ENCODE measurements around the gene SNX32. TPM values are rescaled to one million over a fixed set of nuclear protein-coding genes. Genes with fewer than 3 reads are reported as not detected.
"Not testable (repeated sequence)": the region's sequence is repeated elsewhere in the genome, so short reads cannot be mapped to it uniquely, and the experiment has no call there.

Gene SNX32
- total and polyA plus RNA-seq, 8 donors = 0.12 to 0.75 (median 0.29) TPM; not detected in 2

- TF ChIP-seq CTCF (IDR thresholded peaks at IDR 0.05) = no peak
- ATAC-seq (no peak), DNase-seq (no peak), FAIRE-seq (no peak)
- H3K27ac ChIP-seq = no peak overlapping the region
- no peaks in the 10 kb centered on the region for H3K27me3 ChIP-seq
- 66 to 69% methylated on average over 4 of the region's 4 CpGs for WGBS, 2 donors
- H3K9me3 ChIP-seq = no peaks in the 10 kb centered on the region
- intact Hi-C loops (cut with DNase I) = no loop called here
- H3K36me3 ChIP-seq = no peaks in the 10 kb centered on the region
- H3K4me1 ChIP-seq = no peaks in the 10 kb centered on the region
- no peak overlapping the region for H3K4me3 ChIP-seq
Observed at GRCh38 chr11:65829459-65829858, 4.3 kb upstream of the SNX32 start.

GRCh38 chr11:65832231-65832630 is 1.5 kb upstream of the SNX32 start:
- H3K36me3 ChIP-seq; H3K27ac ChIP-seq; FAIRE-seq; ATAC-seq; H3K4me1 ChIP-seq; intact Hi-C loops (cut with DNase I); H3K27me3 ChIP-seq; H3K9me3 ChIP-seq; DNase-seq; H3K4me3 ChIP-seq: not testable (repeated sequence)

- Histone ChIP-seq H3K36me3 (no peaks in the 10 kb centered on the region), H3K27me3 (no peaks in the 10 kb centered on the region), H3K9me3 (no peaks in the 10 kb centered on the region), H3K27ac (no peak overlapping the region), H3K4me3 (peak overlapping the region in 3 of 4 donors; percentile 33 to 58 (median 42)), H3K4me1 (no peaks in the 10 kb centered on the region)
- FAIRE-seq (no peak), ATAC-seq (peak in 1 of 4 donors; percentile 3), DNase-seq (no peak)
- 34 to 37% methylated on average over 6 of the region's 6 CpGs for WGBS, 2 donors
- intact Hi-C loops (cut with DNase I) = no loop called here
- no peak for TF ChIP-seq CTCF (IDR thresholded peaks at IDR 0.05)
Observed at GRCh38 chr11:65834202-65834601, 439 bp downstream of the SNX32 start.

GRCh38 chr11:65842144-65842543 is 8.4 kb downstream of the SNX32 start:
- TF ChIP-seq CTCF (IDR thresholded peaks at IDR 0.05) = no peak
- intact Hi-C loops (cut with DNase I) = no loop called here
- H3K4me1 ChIP-seq = no peaks in the 10 kb centered on the region
- H3K27me3 ChIP-seq = no peaks in the 10 kb centered on the region
- H3K9me3 ChIP-seq = no peaks in the 10 kb centered on the region
- WGBS, 2 donors = 91 to 92% methylated on average over 4 of the region's 4 CpGs
- H3K27ac ChIP-seq = no peak overlapping the region
- no peak overlapping the region for H3K4me3 ChIP-seq
- DNase-seq (no peak), FAIRE-seq (no peak), ATAC-seq (no peak)
- H3K36me3 ChIP-seq = no peaks in the 10 kb centered on the region

GRCh38 chr11:65843811-65844210 is 10.0 kb downstream of the SNX32 start:
- intact Hi-C loops (cut with DNase I) = no loop called here
- H3K9me3 ChIP-seq = no peaks in the 10 kb centered on the region
- no peak overlapping the region for H3K4me3 ChIP-seq
- 71 to 76% methylated on average over 3 of the region's 3 CpGs for WGBS, 2 donors
- DNase-seq (no peak), FAIRE-seq (no peak), ATAC-seq (no peak)
- H3K27me3 ChIP-seq = no peaks in the 10 kb centered on the region
- no peaks in the 10 kb centered on the region for H3K36me3 ChIP-seq
- no peak overlapping the region for H3K27ac ChIP-seq
- no peak for TF ChIP-seq CTCF (IDR thresholded peaks at IDR 0.05)
- no peaks in the 10 kb centered on the region for H3K4me1 ChIP-seq
